HepG2 (cell line): Measurements from ENCODE around the gene NFASC. TPM values are rescaled to one million over a fixed set of nuclear protein-coding genes. Genes with fewer than 3 reads are reported as not detected.

Experiments used
- ATAC-seq: fragments of 200-7000 bp; cut with Tn5 transposase; 3 replicates; pipeline ENCODE4 v1.9.1; 2020; ENCODE audit warnings: mild to moderate bottlenecking, moderate library complexity
- BruUV-seq: library from RNA; stranded (reverse); fragments of 400-500 nt; replicated peaks from 2 replicates; lab custom pipeline; 2021; lab: Mats Ljungman, UMichigan
- CTCF ChIA-PET: fragments of 300-600 bp; formaldehyde crosslinking; extraction: SDS; loops from one replicate; lab custom pipeline; 2021; ENCODE audit warnings: low total read pairs, inconsistent platforms, low intra/inter-chr PET ratio; lab: Yijun Ruan, JAX
- POLR2A ChIA-PET: fragments of 350-600 bp; sonication (Branson Sonifier 250); formaldehyde crosslinking; loops from one replicate; lab custom pipeline; 2020; ENCODE audit warnings: antibody characterized with exemption, inconsistent platforms; lab: Yijun Ruan, JAX
- DNase-seq: peaks from one replicate; pipeline ENCODE4 v3.0.0-alpha.2; 2015; ENCODE audit warnings: low spot score
- FAIRE-seq: peaks from 3 replicates; lab custom pipeline; 2011; peaks lifted over from hg19 to GRCh38; lab: Jason Lieb, UNC
- H2AFZ ChIP-seq: one replicate; pipeline ENCODE4 v1.6.1; 2011; ENCODE audit warnings: low read length, inconsistent platforms
- H3K27ac ChIP-seq: fragments of 300-600 bp; 3 replicates; pipeline ENCODE4 v1.8.0; 2011; ENCODE audit warnings: mixed run types, mild to moderate bottlenecking, mixed read lengths, low read length, inconsistent platforms; ENCODE audit not compliant: insufficient read depth; ENCODE audit errors: extremely low read length
- H3K27me3 ChIP-seq, 2 experiments: fragments of 200-600 bp in 1 of 2; 2 replicates in 1 of 2; 3 replicates in 1 of 2; pipeline versions ENCODE4 v1.6.0 to v1.8.0; 2011; ENCODE audit warnings: low read length in 2 of 2, mild to moderate bottlenecking in 2 of 2, moderate library complexity in 2 of 2, inconsistent platforms in 1 of 2; ENCODE audit not compliant: insufficient read depth in 2 of 2, control insufficient read depth in 1 of 2
- H3K36me3 ChIP-seq, 2 experiments: fragments of 200-600 bp in 1 of 2; replicated peaks in 1 of 2; 2 replicates in 1 of 2; 3 replicates in 1 of 2; pipeline versions ENCODE4 v1.5.1 to v1.8.0; 2011; ENCODE audit warnings: low read length in 2 of 2, inconsistent platforms in 1 of 2; ENCODE audit not compliant: insufficient read depth in 2 of 2, control insufficient read depth in 1 of 2
- H3K4me1 ChIP-seq: 2 replicates; pipeline ENCODE4 v1.5.1; 2012; ENCODE audit warnings: low read length, inconsistent platforms; ENCODE audit not compliant: insufficient read depth
- H3K4me2 ChIP-seq: 2 replicates; pipeline ENCODE4 v1.6.0; 2011; ENCODE audit warnings: low read depth, low read length, inconsistent platforms
- H3K4me3 ChIP-seq, 3 experiments: fragments of 200-600 bp in 1 of 3; sonication (generic), shearing (Covaris generic) in 1 of 3; replicated peaks in 1 of 3; 2 replicates each; pipeline ENCODE4 v1.5.1; 2011 to 2016; ENCODE audit warnings: low read length in 3 of 3, inconsistent platforms in 2 of 3, low read depth in 2 of 3, mild to moderate bottlenecking in 2 of 3, control low read depth in 1 of 3, mixed read lengths in 1 of 3; ENCODE audit not compliant: insufficient read depth in 1 of 3
- H3K79me2 ChIP-seq: one replicate; pipeline ENCODE4 v1.6.1; 2011; ENCODE audit warnings: low read length, inconsistent platforms; ENCODE audit not compliant: insufficient read depth
- H3K9ac ChIP-seq: 2 replicates; pipeline ENCODE4 v1.6.0; 2011; ENCODE audit warnings: mild to moderate bottlenecking, low read depth, low read length, inconsistent platforms; ENCODE audit not compliant: insufficient read depth
- H3K9me3 ChIP-seq: 2 replicates; pipeline ENCODE4 v1.5.1; 2012; ENCODE audit warnings: mild to moderate bottlenecking, low read length
- H4K20me1 ChIP-seq: 2 replicates; pipeline ENCODE4 v1.6.0; 2011; ENCODE audit warnings: inconsistent platforms, mild to moderate bottlenecking, low read length, moderate library complexity; ENCODE audit not compliant: insufficient read depth
- BORCS8-MEF2B ChIP-seq: sonication (generic); formaldehyde crosslinking; IDR thresholded peaks from 2 replicates; pipeline ENCODE4 v1.8.0; 2022; ENCODE audit warnings: mild to moderate bottlenecking, missing genetic modification reagents
- FOXK2 ChIP-seq: fragments of 450-650 bp; IDR thresholded peaks from 2 replicates; pipeline ENCODE4 v1.6.1; 2016
- IRF2 ChIP-seq: IDR thresholded peaks from 2 replicates; pipeline ENCODE4 v1.6.1; 2018; ENCODE audit warnings: missing genetic modification reagents, missing compliant biosample characterization
- MED8 ChIP-seq: sonication (generic); formaldehyde crosslinking; IDR thresholded peaks from 2 replicates; pipeline ENCODE4 v1.8.1; 2023; ENCODE audit warnings: mild to moderate bottlenecking, missing genetic modification reagents; ENCODE audit not compliant: insufficient replicate concordance
- RXRA ChIP-seq: sonication (generic); formaldehyde crosslinking; IDR thresholded peaks from 2 replicates; pipeline ENCODE4 v1.5.1; 2020; ENCODE audit warnings: missing genetic modification reagents
- SRSF1 ChIP-seq: fragments of 200-400 bp; formaldehyde crosslinking; optimal IDR thresholded peaks from 2 replicates; pipeline ENCODE3; 2017; ENCODE audit warnings: mild to moderate bottlenecking, low read depth, low read length, moderate library complexity
- TMF1 ChIP-seq: sonication (generic); formaldehyde crosslinking; IDR thresholded peaks from 2 replicates; pipeline ENCODE4 v1.8.1; 2022; ENCODE audit warnings: low read depth, missing genetic modification reagents
- ZBTB3 ChIP-seq: sonication (generic); formaldehyde crosslinking; IDR thresholded peaks from 2 replicates; pipeline ENCODE4 v1.4.0; 2020; ENCODE audit warnings: low read depth, mild to moderate bottlenecking, moderate library complexity, missing genetic modification reagents, borderline replicate concordance
- ZBTB42 ChIP-seq: sonication (generic); formaldehyde crosslinking; IDR thresholded peaks from 2 replicates; pipeline ENCODE4 v1.5.0; 2020; ENCODE audit warnings: mild to moderate bottlenecking, missing genetic modification reagents
- ZNF180 ChIP-seq: sonication (generic); formaldehyde crosslinking; IDR thresholded peaks from 2 replicates; pipeline ENCODE4 v1.4.0; 2020; ENCODE audit warnings: low read depth, missing genetic modification reagents, borderline replicate concordance
- ZNF652 ChIP-seq: IDR thresholded peaks from 2 replicates; pipeline ENCODE4 v1.6.1; 2016; ENCODE audit warnings: low read depth, borderline replicate concordance
- WGBS: methylation state at CpG from one replicate; pipeline ENCODE4 v1.1.6; 2017; ENCODE audit warnings: low lambda C conversion rate; 5-methylcytosine and 5-hydroxymethylcytosine counted together
- in situ Hi-C: cut with HindIII; loops from 2 replicates; pipeline ENCODE4 v1.10.0; 2017; ENCODE audit warnings: low pct_unique_long_range_greater_than_20kb; ENCODE audit not compliant: extremely low pct_ligation_motif_present
- intact Hi-C: fragments of 100-400 bp; cut with micrococcal nuclease; formaldehyde crosslinking; loops from one replicate; pipeline ENCODE4 v1.10.0; 2022; ENCODE audit not compliant: unreplicated experiment
- polyA plus RNA-seq, 8 experiments: library from polyadenylated mRNA; depleted of rRNA in 3 of 8; stranded (reverse) in 7 of 8; unstranded in 1 of 8; fragments of >200 nt; fragmentation: Illumina TruSeq in 4 of 8; extraction: Trizol in 4 of 8; gene quantifications; 2 replicates each; pipeline versions ENCODE4 v1.2.1 to v1.2.3, GENCODE V29; 2011 to 2016; ENCODE audit warnings: low read depth in 4 of 8, missing spikeins in 1 of 8, mixed read lengths in 1 of 8; ENCODE audit not compliant: insufficient read depth in 1 of 8
- total RNA-seq, 5 experiments: library from RNA; depleted of rRNA; stranded (reverse); fragments of >200 nt; fragmentation: Illumina TruSeq; extraction: Trizol; gene quantifications; 2 replicates each; pipeline ENCODE4 v1.2.3, GENCODE V29; 2016; ENCODE audit warnings: low read depth in 1 of 5
- TF ChIP-seq, protein P1 (sequence below): sonication (generic); formaldehyde crosslinking; IDR thresholded peaks from 2 replicates; pipeline ENCODE4 v1.9.0; 2021; ENCODE audit warnings: missing genetic modification reagents, borderline replicate concordance
- TF ChIP-seq, protein P2 (sequence below): sonication (generic); formaldehyde crosslinking; IDR thresholded peaks from 2 replicates; pipeline ENCODE4 v1.4.0; 2020; ENCODE audit warnings: missing genetic modification reagents
- TF ChIP-seq, protein P3 (sequence below): sonication (generic); formaldehyde crosslinking; IDR thresholded peaks from 2 replicates; pipeline ENCODE4 v1.4.0; 2020; ENCODE audit warnings: mild to moderate bottlenecking, missing genetic modification reagents

NFASC gene
- total and polyA plus RNA-seq, 2 of the 13 experiments (the other 11 are each of a cell fraction or from before 2014, with no cell fraction given), result not detected

DNA sequence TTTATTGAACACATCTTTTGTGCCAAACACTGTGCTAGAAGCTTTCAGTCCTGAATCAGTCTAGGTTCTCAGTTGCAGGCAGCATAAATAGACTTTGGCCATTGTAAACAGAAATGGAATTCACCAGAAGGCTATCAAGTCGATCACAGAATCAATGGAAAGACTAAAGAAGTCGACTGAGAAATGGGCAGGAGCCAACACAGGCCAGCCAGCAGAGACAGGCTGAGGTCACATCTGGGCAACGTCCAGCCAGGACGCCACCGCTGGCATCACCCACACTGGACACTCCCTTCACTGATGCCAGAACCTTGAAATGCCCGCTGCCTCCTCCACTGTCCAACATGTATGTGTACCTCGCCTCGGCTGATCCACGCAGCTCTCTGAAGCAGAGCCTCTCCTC is 166.9 kb downstream of the NFASC start:
- Histone ChIP-seq H3K27ac (no peak overlapping the region), H3K4me2 (no peak overlapping the region), H3K36me3 (no peaks in the 10 kb centered on the region), H3K9ac (no peak overlapping the region), H3K27me3 (peaks cover 1 to 14% of the 10 kb centered on the region in 2 experiments; a peak in 4 of 5 replicates), H3K79me2 (no peaks in the 10 kb centered on the region), H3K4me1 (0 out of 2 replicates have a peak, but pooled peaks cover 11% of the 10 kb centered on the region), H3K9me3 (no peaks in the 10 kb centered on the region), H3K4me3 (no peak overlapping the region), H2AFZ (no peak overlapping the region), H4K20me1 (no peaks in the 10 kb centered on the region)
- BruUV-seq, result no TSS peak
- TF ChIP-seq BORCS8-MEF2B (CRISPR knock-in tag) (no peak), TMF1 (CRISPR knock-in tag) (no peak), RXRA (CRISPR knock-in tag) (no peak), FOXK2 (no peak), ZBTB3 (CRISPR knock-in tag) (no peak), SRSF1 (no peak), IRF2 (CRISPR knock-in tag) (no peak), ZNF652 (no peak), MED8 (CRISPR knock-in tag) (no peak), ZNF180 (CRISPR knock-in tag) (no peak), ZBTB42 (CRISPR knock-in tag) (no peak)
- TF ChIP-seq, protein P1, sequence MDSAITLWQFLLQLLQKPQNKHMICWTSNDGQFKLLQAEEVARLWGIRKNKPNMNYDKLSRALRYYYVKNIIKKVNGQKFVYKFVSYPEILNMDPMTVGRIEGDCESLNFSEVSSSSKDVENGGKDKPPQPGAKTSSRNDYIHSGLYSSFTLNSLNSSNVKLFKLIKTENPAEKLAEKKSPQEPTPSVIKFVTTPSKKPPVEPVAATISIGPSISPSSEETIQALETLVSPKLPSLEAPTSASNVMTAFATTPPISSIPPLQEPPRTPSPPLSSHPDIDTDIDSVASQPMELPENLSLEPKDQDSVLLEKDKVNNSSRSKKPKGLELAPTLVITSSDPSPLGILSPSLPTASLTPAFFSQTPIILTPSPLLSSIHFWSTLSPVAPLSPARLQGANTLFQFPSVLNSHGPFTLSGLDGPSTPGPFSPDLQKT (CRISPR knock-in tag), result no peak
- TF ChIP-seq, protein P2, sequence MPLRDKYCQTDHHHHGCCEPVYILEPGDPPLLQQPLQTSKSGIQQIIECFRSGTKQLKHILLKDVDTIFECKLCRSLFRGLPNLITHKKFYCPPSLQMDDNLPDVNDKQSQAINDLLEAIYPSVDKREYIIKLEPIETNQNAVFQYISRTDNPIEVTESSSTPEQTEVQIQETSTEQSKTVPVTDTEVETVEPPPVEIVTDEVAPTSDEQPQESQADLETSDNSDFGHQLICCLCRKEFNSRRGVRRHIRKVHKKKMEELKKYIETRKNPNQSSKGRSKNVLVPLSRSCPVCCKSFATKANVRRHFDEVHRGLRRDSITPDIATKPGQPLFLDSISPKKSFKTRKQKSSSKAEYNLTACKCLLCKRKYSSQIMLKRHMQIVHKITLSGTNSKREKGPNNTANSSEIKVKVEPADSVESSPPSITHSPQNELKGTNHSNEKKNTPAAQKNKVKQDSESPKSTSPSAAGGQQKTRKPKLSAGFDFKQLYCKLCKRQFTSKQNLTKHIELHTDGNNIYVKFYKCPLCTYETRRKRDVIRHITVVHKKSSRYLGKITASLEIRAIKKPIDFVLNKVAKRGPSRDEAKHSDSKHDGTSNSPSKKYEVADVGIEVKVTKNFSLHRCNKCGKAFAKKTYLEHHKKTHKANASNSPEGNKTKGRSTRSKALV (CRISPR knock-in tag), result no peak
- TF ChIP-seq, protein P3, sequence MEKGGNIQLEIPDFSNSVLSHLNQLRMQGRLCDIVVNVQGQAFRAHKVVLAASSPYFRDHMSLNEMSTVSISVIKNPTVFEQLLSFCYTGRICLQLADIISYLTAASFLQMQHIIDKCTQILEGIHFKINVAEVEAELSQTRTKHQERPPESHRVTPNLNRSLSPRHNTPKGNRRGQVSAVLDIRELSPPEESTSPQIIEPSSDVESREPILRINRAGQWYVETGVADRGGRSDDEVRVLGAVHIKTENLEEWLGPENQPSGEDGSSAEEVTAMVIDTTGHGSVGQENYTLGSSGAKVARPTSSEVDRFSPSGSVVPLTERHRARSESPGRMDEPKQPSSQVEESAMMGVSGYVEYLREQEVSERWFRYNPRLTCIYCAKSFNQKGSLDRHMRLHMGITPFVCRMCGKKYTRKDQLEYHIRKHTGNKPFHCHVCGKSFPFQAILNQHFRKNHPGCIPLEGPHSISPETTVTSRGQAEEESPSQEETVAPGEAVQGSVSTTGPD (CRISPR knock-in tag), result no peak
- POLR2A ChIA-PET, result no interaction called here
- CTCF ChIA-PET, result no interaction called here
- in situ Hi-C loops (no loop called here), intact Hi-C loops (no loop called here)
- ATAC-seq, result peak; percentile 35; the same call in 1 of the 3 replicates
- no peak for FAIRE-seq
- DNase-seq, result no peak
- 4% methylated on average over 2 of the region's 9 CpGs for WGBS
